GM18951 (cell line): ENCODE data around the gene SPDYC.
"Not testable (repeated sequence)": the region's sequence is repeated elsewhere in the genome, so short reads cannot be mapped to it uniquely, and the experiment has no call there.

ENCODE experiments used
- POLR2A ChIP-seq: IDR thresholded peaks from 4 replicates; pipeline ENCODE4 v1.6.1; 2011; ENCODE audit warnings: mild to moderate bottlenecking; ENCODE audit not compliant: insufficient read length, insufficient read depth; ENCODE audit errors: extremely low read depth
- in situ Hi-C: fragments of 300-500 bp; cut with MboI; formaldehyde crosslinking; loops from one replicate; pipeline ENCODE4 v1.12.0; 2022; ENCODE audit warnings: low sequenced_read_pairs, mixed read lengths, inconsistent platforms; ENCODE audit not compliant: unreplicated experiment

SPDYC gene

DNA sequence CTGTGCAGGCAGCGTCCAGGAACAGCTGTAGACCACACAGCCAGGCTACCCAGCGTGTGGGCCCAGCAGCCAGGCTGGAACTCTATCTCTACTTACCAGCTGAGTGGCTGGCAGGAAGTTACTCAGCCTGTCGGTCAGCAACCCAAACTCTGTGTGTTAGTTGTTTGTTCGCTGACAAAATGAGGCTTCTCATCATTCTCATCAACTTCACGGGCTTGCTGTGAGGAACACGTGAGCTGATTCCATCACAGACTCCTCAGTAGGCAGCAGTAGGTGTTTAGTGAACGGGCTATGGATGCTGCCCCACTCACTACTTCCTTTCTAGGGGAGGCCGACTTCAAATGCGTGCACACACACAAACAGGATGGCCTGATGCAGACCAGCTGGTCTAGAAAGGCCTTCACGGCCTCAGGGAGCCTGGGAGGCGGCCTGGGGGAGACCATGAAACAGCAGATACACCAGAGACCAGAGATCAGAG lies 830 bp upstream of the SPDYC start:
- in situ Hi-C loops: no loop called here
- TF ChIP-seq POLR2A: no peak

DNA sequence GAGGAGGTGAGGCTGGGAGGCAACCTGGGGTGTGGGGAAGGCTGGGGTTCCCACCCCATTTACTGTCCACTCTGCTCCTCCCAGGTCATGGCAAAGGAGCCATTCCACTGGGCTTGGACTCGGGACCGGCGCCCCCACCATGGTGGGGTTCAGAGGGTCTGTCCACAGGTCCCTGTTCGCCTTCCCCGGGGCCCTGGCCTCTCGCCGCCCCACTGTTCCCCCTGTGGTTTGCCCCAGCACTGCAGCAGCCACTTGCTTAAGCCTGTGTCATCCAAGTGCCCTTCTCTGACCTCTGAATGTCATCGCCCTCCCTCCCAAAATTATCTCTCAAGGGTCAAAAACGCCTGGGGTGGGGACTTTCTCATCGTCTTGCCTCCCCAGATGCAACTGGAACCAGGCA lies 2.6 kb downstream of the SPDYC start:
- in situ Hi-C loops: no loop called here
- no peak for TF ChIP-seq POLR2A

DNA sequence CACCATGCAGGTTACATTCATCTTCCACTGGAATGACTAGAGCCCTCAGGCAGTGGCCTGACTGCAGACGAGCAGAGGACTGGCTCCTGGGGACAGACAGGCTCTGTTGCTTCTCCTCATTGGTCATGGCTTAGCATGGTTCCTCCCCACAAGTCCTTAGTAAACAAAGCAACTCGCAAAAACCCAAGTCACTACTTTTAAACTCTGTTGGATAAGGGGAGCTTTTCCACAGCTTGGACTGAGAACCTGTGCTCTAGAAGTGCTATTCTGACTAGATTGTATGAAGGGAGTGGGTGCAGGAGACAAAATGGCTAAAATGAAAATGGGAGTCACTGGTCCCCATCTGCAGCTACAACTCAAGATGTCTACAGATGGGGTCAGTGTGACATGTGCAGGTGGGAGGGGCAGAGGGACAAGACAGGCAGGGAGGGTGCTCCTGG lies 4.6 kb downstream of the SPDYC start:
- in situ Hi-C loops: not testable (repeated sequence)

DNA sequence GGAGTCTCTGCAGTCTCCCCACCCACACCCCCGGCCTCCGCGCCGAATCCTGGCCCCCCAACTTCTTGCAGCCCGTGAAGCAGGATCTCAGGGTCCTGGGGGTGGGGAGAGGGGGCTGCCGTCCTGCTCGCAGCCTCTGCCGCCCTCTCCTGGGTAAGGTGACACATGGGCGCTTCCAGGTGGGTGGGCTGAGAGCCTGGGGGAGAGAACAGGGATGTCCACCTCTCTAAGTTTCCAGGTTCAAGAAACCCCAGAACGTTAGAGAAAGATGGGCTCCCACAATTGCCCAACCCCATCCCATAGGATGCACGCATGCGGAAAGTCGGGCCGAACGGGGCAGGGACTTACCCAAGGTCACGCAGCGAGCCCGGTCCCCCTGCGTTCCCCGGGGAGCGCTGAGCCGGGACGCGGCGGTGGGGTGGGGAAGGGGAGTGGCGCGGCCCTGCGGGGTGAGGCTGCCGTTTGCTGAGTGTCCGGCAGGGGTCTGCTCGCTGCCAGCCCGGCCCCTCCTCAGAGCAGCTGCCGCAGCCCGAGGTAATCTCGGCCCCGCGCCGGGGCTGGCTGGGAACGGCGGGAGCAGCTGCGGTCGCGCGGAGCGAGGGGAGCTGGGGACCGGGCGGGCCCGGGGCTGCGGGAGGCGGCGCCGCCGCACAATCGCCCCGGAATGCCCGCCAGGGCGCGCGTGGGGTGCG lies 11.0 kb downstream of the SPDYC start:
- TF ChIP-seq POLR2A: peak; percentile 53
- in situ Hi-C loops: no loop called here

DNA sequence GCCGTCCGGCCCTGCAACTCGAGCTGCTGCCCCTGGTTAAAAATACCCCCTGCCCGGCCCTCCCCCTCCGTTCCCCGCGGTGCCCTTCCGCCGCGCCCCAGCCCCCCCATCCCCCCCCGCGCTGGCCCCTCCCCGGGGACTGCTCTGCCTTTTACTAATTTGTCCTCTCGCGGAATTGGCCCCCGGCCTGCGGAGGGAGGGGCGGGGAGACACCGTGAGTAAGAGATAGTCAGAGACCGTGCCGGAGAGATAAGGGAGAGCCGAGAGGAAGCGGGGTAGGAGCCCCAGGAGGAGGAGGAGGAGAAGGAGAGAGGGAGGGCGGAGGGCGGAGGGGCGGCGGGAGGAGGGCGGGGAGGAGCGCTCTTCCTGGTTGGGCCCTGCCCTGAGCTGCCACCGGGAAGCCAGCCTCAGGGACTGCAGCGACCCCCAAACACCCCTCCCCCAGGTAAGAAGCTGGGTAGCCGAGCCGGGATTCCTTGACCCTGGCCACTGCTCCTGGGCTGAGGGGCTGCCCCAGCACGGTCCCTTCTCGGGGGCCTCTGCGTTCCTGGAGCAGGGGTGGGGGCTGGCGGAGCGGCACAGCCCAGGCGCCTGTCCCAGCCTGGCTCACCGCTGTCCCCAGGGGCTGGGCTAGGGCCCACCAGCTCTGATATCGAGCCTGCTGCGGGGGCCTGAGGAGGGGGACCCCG lies 11.7 kb downstream of the SPDYC start, which contains the start of gene CAPN1:
CAPN1 (plus strand) TSS at position 360 of the 689 bp plus-strand sequence. CDS start 774 bp downstream, outside the sequence.
- peak; percentile 17 for TF ChIP-seq POLR2A
- in situ Hi-C loops: no loop called here

DNA sequence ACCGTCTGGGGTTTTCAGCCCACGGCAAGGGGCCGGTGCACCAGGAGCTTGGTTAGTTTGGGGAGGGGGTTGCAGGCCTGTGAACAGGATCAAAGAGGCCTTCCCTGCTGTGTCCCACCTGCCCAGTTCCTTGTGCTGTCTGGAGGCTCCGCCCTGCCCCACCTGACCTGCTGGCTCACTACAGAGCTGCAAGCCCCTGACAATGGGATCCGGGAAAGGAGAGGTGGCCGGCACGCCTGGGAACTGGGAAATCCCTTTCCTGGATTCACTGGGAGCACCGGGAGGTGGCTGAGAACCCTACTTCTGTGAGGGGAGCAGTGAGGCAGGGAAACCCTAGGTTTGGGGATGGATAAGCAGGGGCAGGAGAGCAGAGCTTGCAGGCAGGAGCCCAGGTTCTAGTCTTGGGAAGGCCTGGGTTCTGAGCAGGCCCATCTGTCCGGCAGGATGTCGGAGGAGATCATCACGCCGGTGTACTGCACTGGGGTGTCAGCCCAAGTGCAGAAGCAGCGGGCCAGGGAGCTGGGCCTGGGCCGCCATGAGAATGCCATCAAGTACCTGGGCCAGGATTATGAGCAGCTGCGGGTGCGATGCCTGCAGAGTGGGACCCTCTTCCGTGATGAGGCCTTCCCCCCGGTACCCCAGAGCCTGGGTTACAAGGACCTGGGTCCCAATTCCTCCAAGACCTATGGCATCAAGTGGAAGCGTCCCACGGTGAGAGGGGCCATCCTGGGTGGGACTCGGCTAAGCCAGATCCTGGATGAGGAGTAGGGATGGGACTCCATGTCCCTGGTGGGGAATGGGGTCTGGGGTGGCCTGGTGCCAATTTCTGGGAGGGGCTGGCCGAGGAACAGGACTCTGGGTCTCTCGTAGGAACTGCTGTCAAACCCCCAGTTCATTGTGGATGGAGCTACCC lies 12.5 kb downstream of the SPDYC start:
- in situ Hi-C loops: no loop called here
- no peak for TF ChIP-seq POLR2A

DNA sequence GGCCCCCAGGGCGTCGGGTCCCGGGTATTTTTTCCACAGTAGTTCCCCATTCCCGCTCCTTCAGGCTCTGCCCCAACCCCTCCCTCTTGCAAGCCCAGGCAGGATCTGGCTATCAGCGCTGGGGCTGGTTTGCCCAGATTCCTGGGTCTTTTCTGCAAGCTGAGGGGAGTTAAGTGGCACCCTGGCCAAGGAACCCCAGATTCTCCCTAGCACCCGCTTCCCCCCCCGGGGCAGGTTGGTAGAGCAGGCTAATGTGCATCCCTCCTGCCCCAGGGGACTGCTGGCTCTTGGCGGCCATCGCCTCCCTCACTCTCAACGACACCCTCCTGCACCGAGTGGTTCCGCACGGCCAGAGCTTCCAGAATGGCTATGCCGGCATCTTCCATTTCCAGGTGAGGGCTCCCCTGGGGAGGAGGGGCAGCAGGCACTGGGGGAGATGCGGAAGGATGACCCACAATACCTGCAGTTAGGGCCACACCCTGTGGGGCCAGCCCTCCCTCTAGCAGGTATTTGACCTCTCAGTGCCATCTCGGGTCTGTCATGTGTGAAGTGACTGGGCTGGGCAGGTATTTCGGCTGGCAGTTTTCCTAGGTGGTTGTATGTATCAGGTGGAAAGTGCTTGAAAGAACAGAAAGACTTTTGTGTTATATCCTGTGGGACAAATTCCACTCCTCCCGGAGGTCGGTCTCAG lies 13.3 kb downstream of the SPDYC start:
- no peak for TF ChIP-seq POLR2A
- in situ Hi-C loops: no loop called here

DNA sequence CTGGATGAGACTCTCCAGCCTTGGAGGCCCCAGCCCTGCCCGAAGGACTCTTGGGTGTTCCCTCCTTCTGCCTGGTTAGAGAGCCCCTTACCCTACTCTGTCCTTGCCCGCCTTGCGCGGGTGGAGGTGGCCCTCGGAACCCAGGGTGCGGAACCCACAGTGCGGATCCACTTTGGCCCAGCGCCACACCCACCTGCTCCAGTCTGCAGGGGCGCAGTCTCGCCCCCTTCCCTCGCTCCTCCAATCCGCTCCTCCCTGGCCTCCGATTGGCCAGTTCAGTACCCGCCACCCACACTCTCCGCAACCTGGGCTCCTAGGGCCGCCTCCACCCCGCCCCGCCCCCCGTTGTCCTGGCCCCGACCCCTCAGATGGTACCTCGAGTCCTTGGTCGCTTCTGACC lies 14.1 kb downstream of the SPDYC start:
- TF ChIP-seq POLR2A: no peak
- in situ Hi-C loops: no loop called here

DNA sequence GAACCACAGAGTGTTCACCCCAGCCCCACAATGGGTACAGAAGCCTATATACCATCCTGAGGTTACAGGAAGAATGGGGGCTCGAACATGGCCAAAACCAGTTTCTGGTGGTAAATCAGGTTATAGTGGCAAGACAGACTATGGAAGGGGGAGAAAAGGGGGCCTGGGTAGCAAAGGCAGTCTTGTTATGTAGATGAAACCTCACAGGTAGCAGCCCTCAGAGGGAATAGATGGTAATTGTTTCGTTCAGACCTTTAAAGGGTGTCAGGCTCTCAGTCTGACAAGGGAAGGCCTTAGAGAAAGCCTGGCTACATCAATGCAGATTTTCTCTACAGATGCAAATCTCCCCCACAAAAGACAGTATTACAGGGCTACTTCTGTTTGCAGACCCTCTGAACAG lies 15.1 kb downstream of the SPDYC start:
- in situ Hi-C loops: no loop called here

DNA sequence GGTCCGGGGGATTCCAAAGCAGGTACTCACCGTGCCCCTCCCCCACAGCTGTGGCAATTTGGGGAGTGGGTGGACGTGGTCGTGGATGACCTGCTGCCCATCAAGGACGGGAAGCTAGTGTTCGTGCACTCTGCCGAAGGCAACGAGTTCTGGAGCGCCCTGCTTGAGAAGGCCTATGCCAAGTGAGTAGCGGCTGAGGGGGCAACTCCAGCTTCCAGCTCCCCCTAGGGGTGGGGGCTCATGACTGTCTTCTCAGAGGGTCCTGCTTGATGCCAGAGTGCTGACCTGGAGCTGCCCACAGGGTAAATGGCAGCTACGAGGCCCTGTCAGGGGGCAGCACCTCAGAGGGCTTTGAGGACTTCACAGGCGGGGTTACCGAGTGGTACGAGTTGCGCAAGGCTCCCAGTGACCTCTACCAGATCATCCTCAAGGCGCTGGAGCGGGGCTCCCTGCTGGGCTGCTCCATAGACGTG lies 15.9 kb downstream of the SPDYC start:
- no peak for TF ChIP-seq POLR2A
- in situ Hi-C loops: no loop called here

More for the DNA sequence above, 15.1 kb downstream of the SPDYC start:
- TF ChIP-seq POLR2A: no peak

DNA sequence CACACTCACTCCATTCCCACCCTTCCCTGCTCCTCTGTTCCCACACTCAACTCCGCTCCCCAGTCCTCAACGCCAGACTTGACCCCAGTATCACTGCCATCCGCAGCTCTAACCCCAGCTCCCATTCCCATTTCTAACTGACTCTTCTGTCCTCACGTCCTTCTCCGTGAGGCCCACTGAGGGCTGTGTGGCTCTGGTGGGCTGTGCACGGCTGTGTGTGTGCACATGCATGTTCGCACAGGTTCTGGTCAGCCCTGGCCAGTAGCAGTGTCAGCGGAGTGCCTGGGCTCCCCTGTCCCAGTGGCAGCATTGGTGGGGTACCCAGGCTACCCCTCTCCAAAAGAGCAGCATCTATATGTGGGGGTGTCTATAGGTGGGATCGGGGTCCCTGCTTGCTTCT lies 16.7 kb downstream of the SPDYC start:
- no peak for TF ChIP-seq POLR2A
- in situ Hi-C loops: no loop called here

DNA sequence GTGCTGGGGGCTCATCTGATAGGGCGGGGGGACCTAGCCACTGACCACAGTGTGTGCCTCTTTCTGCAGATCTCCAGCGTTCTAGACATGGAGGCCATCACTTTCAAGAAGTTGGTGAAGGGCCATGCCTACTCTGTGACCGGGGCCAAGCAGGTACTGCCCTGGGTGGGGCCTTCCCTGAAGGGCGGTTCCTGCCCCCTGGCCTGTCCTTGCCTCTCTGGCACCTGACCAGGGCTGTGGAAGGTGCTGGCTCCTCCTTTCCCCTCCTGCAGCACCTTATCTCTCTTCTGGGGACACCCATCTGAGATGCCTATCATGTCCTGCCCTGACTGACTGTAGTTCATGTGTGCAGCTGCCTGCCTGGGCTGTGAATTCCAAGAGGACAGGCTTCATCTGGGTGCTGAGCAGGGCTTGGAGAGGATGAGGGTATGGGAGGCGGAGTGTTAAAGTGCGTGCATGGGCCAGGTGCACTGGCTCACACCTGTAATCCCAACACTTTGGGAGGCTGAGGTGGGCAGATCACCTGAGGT lies 17.2 kb downstream of the SPDYC start:
- no peak for TF ChIP-seq POLR2A
- in situ Hi-C loops: no loop called here

DNA sequence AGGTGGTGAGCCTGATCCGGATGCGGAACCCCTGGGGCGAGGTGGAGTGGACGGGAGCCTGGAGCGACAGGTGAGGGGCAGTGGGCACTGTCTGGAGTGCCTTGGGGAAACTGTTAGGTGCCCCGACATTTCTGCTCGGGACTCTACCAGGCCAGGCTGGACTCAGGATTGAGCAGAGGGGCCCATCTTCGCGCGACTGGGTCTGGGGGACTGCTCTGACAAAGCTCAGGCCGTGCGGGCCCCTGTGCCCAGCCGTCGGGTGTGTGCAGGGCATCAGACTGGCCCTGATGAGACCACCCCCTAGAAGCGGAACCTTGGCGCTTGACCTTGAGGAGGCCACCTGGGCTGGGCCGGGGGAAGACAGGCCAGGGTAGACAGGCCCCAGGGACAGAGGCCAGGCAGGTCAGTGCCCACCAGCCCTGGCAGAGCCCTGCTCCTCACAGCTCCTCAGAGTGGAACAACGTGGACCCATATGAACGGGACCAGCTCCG lies 18.0 kb downstream of the SPDYC start:
- in situ Hi-C loops: no loop called here
- no peak for TF ChIP-seq POLR2A
